ENCODE data around the gene TRAFD1. TPM values are rescaled to one million over a fixed set of nuclear protein-coding genes. Genes with fewer than 3 reads are reported as not detected.
"Not testable (repeated sequence)": the region's sequence is repeated elsewhere in the genome, so short reads cannot be mapped to it uniquely, and the experiment has no call there.

TRAFD1 gene
- 10 to 100 TPM in 2 of 3 donors, 1 to 10 TPM in 1; 8.4 to 21.7 (median 16.2) TPM for polyA plus RNA-seq

- peak within 1 kb of the TSS; percentile 82 for H3K27ac ChIP-seq (ENCODE audit: low read depth, low read length)
- 0% methylated on average over 51 to 63 of the region's 63 CpGs for WGBS, 3 donors
Measured at GRCh38 chr12:112125250-112125999, at the start of gene TRAFD1. TSS of gene TRAFD1 (plus strand) at chr12:112125560. CDS start at chr12:112130523, 4,963 bp downstream.

GRCh38 chr12:112087055-112087850 is 38.1 kb upstream of the TRAFD1 start:
- no peak overlapping the region for H3K27ac ChIP-seq (ENCODE audit: low read depth, low read length)
- 90 to 96% (median 96%) methylated on average over 2 of the region's 2 CpGs for WGBS, 3 donors

- WGBS, 3 donors = 81 to 98% (median 96%) methylated on average over 1 of the region's 1 CpG
Measured at GRCh38 chr12:112087851-112088250, 37.5 kb upstream of the TRAFD1 start.

GRCh38 chr12:112091563-112091962 is 33.8 kb upstream of the TRAFD1 start:
- WGBS, 3 donors = 93 to 98% (median 95%) methylated on average over 3 of the region's 3 CpGs
- no peak overlapping the region for H3K27ac ChIP-seq (ENCODE audit: low read depth, low read length)

More at GRCh38 chr12:112087851-112088250, 37.5 kb upstream of the TRAFD1 start:
- H3K27ac ChIP-seq (ENCODE audit: low read depth, low read length) = no peak overlapping the region

- H3K27ac ChIP-seq (ENCODE audit: low read depth, low read length) = no peak overlapping the region
Measured at GRCh38 chr12:112096070-112096469, 29.3 kb upstream of the TRAFD1 start.

- no peak overlapping the region for H3K27ac ChIP-seq (ENCODE audit: low read depth, low read length)
- 54 to 68% (median 61%) methylated on average over 2 of the region's 2 CpGs for WGBS, 3 donors
Measured at GRCh38 chr12:112096667-112097066, 28.7 kb upstream of the TRAFD1 start.

- 89 to 97% (median 96%) methylated on average over 8 of the region's 8 CpGs for WGBS, 3 donors
- H3K27ac ChIP-seq (ENCODE audit: low read depth, low read length) = no peak overlapping the region
Measured at GRCh38 chr12:112097641-112098040, 27.7 kb upstream of the TRAFD1 start.

- 97 to 98% (median 98%) methylated on average over 15 of the region's 15 CpGs for WGBS, 3 donors
- not testable (repeated sequence) for H3K27ac ChIP-seq (ENCODE audit: low read depth, low read length)
Measured at GRCh38 chr12:112100500-112100899, 24.9 kb upstream of the TRAFD1 start.

- WGBS, 3 donors = 98 to 99% (median 99%) methylated on average over 4 of the region's 4 CpGs
- H3K27ac ChIP-seq (ENCODE audit: low read depth, low read length) = no peak overlapping the region
Measured at GRCh38 chr12:112102127-112102526, 23.2 kb upstream of the TRAFD1 start.

- 96 to 97% (median 97%) methylated on average over 19 of the region's 19 CpGs for WGBS, 3 donors
- not testable (repeated sequence) for H3K27ac ChIP-seq (ENCODE audit: low read depth, low read length)
Measured at GRCh38 chr12:112102746-112103145, 22.6 kb upstream of the TRAFD1 start.

GRCh38 chr12:112103758-112104503 is 21.4 kb upstream of the TRAFD1 start:
- no peak overlapping the region for H3K27ac ChIP-seq (ENCODE audit: low read depth, low read length)
- WGBS, 3 donors = 89 to 93% (median 92%) methylated on average over 8 of the region's 8 CpGs

- 79 to 92% (median 82%) methylated on average over 3 of the region's 3 CpGs for WGBS, 3 donors
- H3K27ac ChIP-seq (ENCODE audit: low read depth, low read length) = no peak overlapping the region
Measured at GRCh38 chr12:112105891-112106290, 19.5 kb upstream of the TRAFD1 start.

GRCh38 chr12:112107306-112108201 is 17.8 kb upstream of the TRAFD1 start:
- H3K27ac ChIP-seq (ENCODE audit: low read depth, low read length) = peak overlapping the region; percentile 47
- 14 to 22% (median 19%) methylated on average over 13 of the region's 13 CpGs for WGBS, 3 donors

- 0% methylated on average over 68 to 74 of the region's 74 CpGs for WGBS, 3 donors
Measured at GRCh38 chr12:112108202-112109079, 16.9 kb upstream of the TRAFD1 start, which contains the start of gene NAA25. TSS of gene NAA25 (minus strand) at chr12:112108783. CDS start at chr12:112108773, 10 bp downstream.

GRCh38 chr12:112110787-112111662 is 14.3 kb upstream of the TRAFD1 start:
- H3K27ac ChIP-seq (ENCODE audit: low read depth, low read length) = not testable (repeated sequence)
- 85 to 93% (median 88%) methylated on average over 20 of the region's 20 CpGs for WGBS, 3 donors

More at GRCh38 chr12:112108202-112109079, 16.9 kb upstream of the TRAFD1 start, which contains the start of gene NAA25:
- peak within 1 kb of the TSS; percentile 86 for H3K27ac ChIP-seq (ENCODE audit: low read depth, low read length)

- WGBS, 3 donors = 71 to 86% (median 73%) methylated on average over 5 of the region's 5 CpGs
- H3K27ac ChIP-seq (ENCODE audit: low read depth, low read length) = no peak overlapping the region
Measured at GRCh38 chr12:112111931-112112330, 13.4 kb upstream of the TRAFD1 start.

All from adipose tissue (tissue), 3 donors.